Caco-2 (cell line): ENCODE measurements around the gene SPRTN. TPM values are rescaled to one million over a fixed set of nuclear protein-coding genes. Genes with fewer than 3 reads are reported as not detected.

Source experiments
- BruUV-seq: library from RNA; stranded (reverse); fragments of 400-500 nt; replicated peaks from 2 replicates; lab custom pipeline; 2021; lab: Mats Ljungman, UMichigan
- CTCF ChIA-PET: fragments of 300-600 bp; sonication (Branson Sonifier 250); formaldehyde crosslinking; loops from one replicate; lab custom pipeline; 2022; ENCODE audit warnings: antibody characterized with exemption; lab: Charles Lee
- POLR2A ChIA-PET: fragments of 300-600 bp; sonication (Branson Sonifier 250); formaldehyde crosslinking; loops from one replicate; lab custom pipeline; 2022; ENCODE audit warnings: antibody characterized with exemption; lab: Charles Lee
- DNase-seq, 2 experiments: peaks; one replicate each; pipeline versions ENCODE4 v3.0.0 to v3.0.0-alpha.2; 2020 to 2022
- H3K27me3 ChIP-seq: replicated peaks from 2 replicates; pipeline ENCODE4 v1.6.0; 2011; ENCODE audit warnings: low read length; ENCODE audit not compliant: control insufficient read depth, insufficient read depth
- H3K36me3 ChIP-seq: 2 replicates; pipeline ENCODE4 v1.5.1; 2011; ENCODE audit warnings: low read length; ENCODE audit not compliant: control insufficient read depth, insufficient read depth
- H3K4me1 ChIP-seq: fragments of 250-450 bp; sonication (Bioruptor Pico); 2 replicates; pipeline ENCODE4 v1.5.1; 2020; ENCODE audit warnings: mild to moderate bottlenecking
- H3K4me3 ChIP-seq: 2 replicates; pipeline ENCODE4 v1.5.1; 2011; ENCODE audit warnings: low read depth, mild to moderate bottlenecking, control low read depth, low read length
- H3K9me3 ChIP-seq: fragments of 250-450 bp; sonication (Bioruptor Pico); 2 replicates; pipeline ENCODE4 v1.5.1; 2020; ENCODE audit warnings: mild to moderate bottlenecking, moderate library complexity
- H3K27ac Mint-ChIP-seq: one replicate; pipeline ENCODE4 v1.8.0; 2022; ENCODE audit warnings: mixed read lengths; ENCODE audit not compliant: unreplicated experiment
- H3K27me3 Mint-ChIP-seq: one replicate; pipeline ENCODE4 v1.8.0; 2022; ENCODE audit warnings: mixed read lengths; ENCODE audit not compliant: insufficient read depth, unreplicated experiment
- H3K36me3 Mint-ChIP-seq: one replicate; pipeline ENCODE4 v1.8.0; 2022; ENCODE audit warnings: mild to moderate bottlenecking, mixed read lengths; ENCODE audit not compliant: insufficient read depth, unreplicated experiment
- H3K4me1 Mint-ChIP-seq: one replicate; pipeline ENCODE4 v1.8.0; 2022; ENCODE audit warnings: low read depth, mixed read lengths; ENCODE audit not compliant: unreplicated experiment
- H3K4me3 Mint-ChIP-seq: one replicate; pipeline ENCODE4 v1.8.0; 2022; ENCODE audit warnings: mild to moderate bottlenecking, moderate library complexity, mixed read lengths; ENCODE audit not compliant: unreplicated experiment
- H3K9me3 Mint-ChIP-seq: one replicate; pipeline ENCODE4 v1.8.0; 2022; ENCODE audit warnings: mixed read lengths; ENCODE audit not compliant: unreplicated experiment
- intact Hi-C: fragments of 100-400 bp; cut with micrococcal nuclease; formaldehyde crosslinking; loops from one replicate; pipeline ENCODE4 v1.10.0; 2022; ENCODE audit not compliant: unreplicated experiment
- total RNA-seq: library from RNA; stranded (reverse); gene quantifications from 2 replicates; pipeline ENCODE4 v1.2.3, GENCODE V29; 2022
- TF ChIP-seq, protein P1 (sequence below), 2 experiments: fragments of 200-600 bp in 1 of 2; IDR thresholded peaks; 1 replicate in 1 of 2; 2 replicates in 1 of 2; pipeline versions ENCODE4 v1.5.1 to v1.8.0; 2011 to 2022; ENCODE audit warnings: antibody characterized with exemption in 1 of 2, control low read depth in 1 of 2, inconsistent platforms in 1 of 2, low read depth in 1 of 2, low read length in 1 of 2, mild to moderate bottlenecking in 1 of 2, moderate library complexity in 1 of 2; ENCODE audit not compliant: insufficient read depth in 1 of 2, severe bottlenecking in 1 of 2, unreplicated experiment in 1 of 2

The SPRTN gene
- total RNA-seq, 1 experiment from 2014 or later: 21.3 TPM

DNA sequence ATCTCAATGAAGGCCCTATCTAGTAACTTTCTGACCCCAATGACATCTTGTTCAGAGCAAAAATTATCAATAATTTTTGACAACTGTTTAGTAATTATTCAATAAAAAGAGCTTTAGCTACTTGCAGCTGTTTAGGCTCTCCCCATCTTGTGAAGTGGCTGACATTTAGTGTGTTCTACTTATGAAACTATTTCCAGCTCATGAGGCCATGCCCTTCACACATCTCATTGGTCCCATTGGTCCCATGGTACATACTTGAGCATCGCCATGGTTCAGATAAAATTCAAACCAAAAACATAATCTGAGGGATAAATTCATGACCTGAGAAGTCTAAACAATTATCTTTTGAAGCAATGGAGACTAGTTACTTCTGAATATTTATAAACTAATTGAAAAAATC, 24.2 kb downstream of the SPRTN start:
- Mint-ChIP-seq H3K27ac (no peak overlapping the region), H3K4me1 (no peaks in the 10 kb centered on the region), H3K4me3 (no peak overlapping the region), H3K36me3 (peaks cover 27% of the 10 kb centered on the region), H3K9me3 (no peaks in the 10 kb centered on the region), H3K27me3 (no peaks in the 10 kb centered on the region)
- ChIA-PET POLR2A (interaction anchor here (0.6 kb wide), 1 partner anchor 60 kb away, joined by 6 read pairs; the partner anchor contains the start of gene EGLN1), CTCF (interaction anchor here (0.6 kb wide), 1 partner anchor 225 kb away, joined by 3 read pairs; no protein-coding TSS in a partner anchor)
- DNase-seq: no peak
- intact Hi-C loops: no loop called here
- Histone ChIP-seq H3K4me3 (no peak overlapping the region), H3K27me3 (no peaks in the 10 kb centered on the region), H3K36me3 (no peaks in the 10 kb centered on the region), H3K9me3 (no peaks in the 10 kb centered on the region), H3K4me1 (no peaks in the 10 kb centered on the region)
- no TSS peak for BruUV-seq
- TF ChIP-seq, protein P1, sequence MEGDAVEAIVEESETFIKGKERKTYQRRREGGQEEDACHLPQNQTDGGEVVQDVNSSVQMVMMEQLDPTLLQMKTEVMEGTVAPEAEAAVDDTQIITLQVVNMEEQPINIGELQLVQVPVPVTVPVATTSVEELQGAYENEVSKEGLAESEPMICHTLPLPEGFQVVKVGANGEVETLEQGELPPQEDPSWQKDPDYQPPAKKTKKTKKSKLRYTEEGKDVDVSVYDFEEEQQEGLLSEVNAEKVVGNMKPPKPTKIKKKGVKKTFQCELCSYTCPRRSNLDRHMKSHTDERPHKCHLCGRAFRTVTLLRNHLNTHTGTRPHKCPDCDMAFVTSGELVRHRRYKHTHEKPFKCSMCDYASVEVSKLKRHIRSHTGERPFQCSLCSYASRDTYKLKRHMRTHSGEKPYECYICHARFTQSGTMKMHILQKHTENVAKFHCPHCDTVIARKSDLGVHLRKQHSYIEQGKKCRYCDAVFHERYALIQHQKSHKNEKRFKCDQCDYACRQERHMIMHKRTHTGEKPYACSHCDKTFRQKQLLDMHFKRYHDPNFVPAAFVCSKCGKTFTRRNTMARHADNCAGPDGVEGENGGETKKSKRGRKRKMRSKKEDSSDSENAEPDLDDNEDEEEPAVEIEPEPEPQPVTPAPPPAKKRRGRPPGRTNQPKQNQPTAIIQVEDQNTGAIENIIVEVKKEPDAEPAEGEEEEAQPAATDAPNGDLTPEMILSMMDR (IDR thresholded peaks at IDR 0.05; ENCODE audit: insufficient read depth in 1 of 2, low read depth in 1 of 2, low read length in 1 of 2, severe bottlenecking in 1 of 2, unreplicated experiment in 1 of 2): no peak

DNA sequence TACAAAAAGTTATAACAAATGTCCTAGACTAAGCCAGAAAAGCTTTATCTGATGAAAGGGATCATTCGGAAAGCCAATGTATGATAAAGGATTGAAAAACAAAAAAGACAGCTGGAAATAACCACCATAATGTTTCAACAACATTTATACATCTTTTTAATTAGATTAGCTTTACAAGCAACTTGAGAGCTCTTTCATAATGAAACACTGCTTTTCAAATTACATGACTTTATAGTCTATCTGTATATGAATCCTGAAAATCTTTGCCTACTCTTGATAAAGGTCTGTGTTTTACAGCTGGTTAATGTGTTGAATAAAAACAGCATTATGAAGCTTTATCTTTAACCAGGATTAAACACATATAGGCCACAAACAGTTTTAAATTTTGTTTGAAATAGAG, 25.5 kb downstream of the SPRTN start:
- H3K27me3 ChIP-seq: no peaks in the 10 kb centered on the region
- no peaks in the 10 kb centered on the region for H3K27me3 Mint-ChIP-seq
- H3K4me3 Mint-ChIP-seq: no peak overlapping the region
- H3K4me3 ChIP-seq: no peak overlapping the region
- POLR2A ChIA-PET: no interaction called here
- no peaks in the 10 kb centered on the region for H3K4me1 ChIP-seq
- TF ChIP-seq, protein P1 (IDR thresholded peaks at IDR 0.05; ENCODE audit: insufficient read depth in 1 of 2, low read depth in 1 of 2, low read length in 1 of 2, severe bottlenecking in 1 of 2, unreplicated experiment in 1 of 2): no peak
- H3K9me3 Mint-ChIP-seq: no peaks in the 10 kb centered on the region
- BruUV-seq: no TSS peak
- H3K36me3 ChIP-seq: no peaks in the 10 kb centered on the region
- peaks cover 21% of the 10 kb centered on the region for H3K36me3 Mint-ChIP-seq
- CTCF ChIA-PET: interaction anchor here (1.0 kb wide), 1 partner anchor 227 kb away, joined by 3 read pairs; no protein-coding TSS in a partner anchor
- intact Hi-C loops: no loop called here
- DNase-seq: no peak
- no peaks in the 10 kb centered on the region for H3K9me3 ChIP-seq
- no peak overlapping the region for H3K27ac Mint-ChIP-seq
- no peaks in the 10 kb centered on the region for H3K4me1 Mint-ChIP-seq

DNA sequence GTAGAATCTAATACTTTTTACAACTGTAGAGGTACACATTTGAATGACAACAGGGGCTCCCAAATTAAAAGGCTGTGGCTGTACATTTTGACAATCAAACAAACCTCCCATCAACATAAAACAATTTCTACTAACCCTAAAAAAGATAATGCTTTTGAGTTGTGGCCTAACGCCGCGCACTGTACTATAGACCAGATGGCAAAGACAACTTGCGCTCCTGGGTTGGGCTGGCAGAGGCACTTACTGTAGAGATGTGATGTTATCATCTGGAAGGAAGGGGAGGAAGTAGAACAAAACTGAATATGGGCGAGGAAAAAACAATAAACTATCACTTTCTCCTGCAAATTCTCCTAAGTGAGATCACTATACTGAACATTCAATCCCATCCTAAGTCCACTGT, 26.1 kb downstream of the SPRTN start:
- H3K27me3 Mint-ChIP-seq: no peaks in the 10 kb centered on the region
- POLR2A ChIA-PET: no interaction called here
- Histone ChIP-seq H3K4me3 (no peak overlapping the region), H3K4me1 (no peaks in the 10 kb centered on the region), H3K36me3 (no peaks in the 10 kb centered on the region), H3K9me3 (no peaks in the 10 kb centered on the region), H3K27me3 (no peaks in the 10 kb centered on the region)
- H3K9me3 Mint-ChIP-seq: no peaks in the 10 kb centered on the region
- no peak for DNase-seq
- no TSS peak for BruUV-seq
- H3K4me1 Mint-ChIP-seq: no peaks in the 10 kb centered on the region
- peaks cover 19% of the 10 kb centered on the region for H3K36me3 Mint-ChIP-seq
- H3K4me3 Mint-ChIP-seq: no peak overlapping the region
- CTCF ChIA-PET: no interaction called here
- H3K27ac Mint-ChIP-seq: no peak overlapping the region
- intact Hi-C loops: no loop called here
- TF ChIP-seq, protein P1 (IDR thresholded peaks at IDR 0.05; ENCODE audit: insufficient read depth in 1 of 2, low read depth in 1 of 2, low read length in 1 of 2, severe bottlenecking in 1 of 2, unreplicated experiment in 1 of 2): no peak
